Measurements from ENCODE around the gene WFDC2.

Gene WFDC2
- total RNA-seq = 0 to 0.55 (median 0.08) reads per million in 17 experiments

GRCh38 chr20:45469336-45470261 is at the start of gene WFDC2:
WFDC2 (plus strand) TSS chr20:45469753; CDS start chr20:45469782, 29 bp downstream.
- DNase-seq = no peak

GRCh38 chr20:45420125-45420524 is 49.4 kb upstream of the WFDC2 start:
- DNase-seq = no peak

GRCh38 chr20:45423700-45424099 is 45.9 kb upstream of the WFDC2 start:
- no peak for DNase-seq

- DNase-seq = no peak
These were observed 44.0 kb upstream of the WFDC2 start for GRCh38 chr20:45425561-45425960.

GRCh38 chr20:45426320-45427016 is 43.1 kb upstream of the WFDC2 start:
- peak in 3 of 4 experiments; percentile 41 to 50 (median 44) for DNase-seq

- DNase-seq = no peak
These were observed 42.1 kb upstream of the WFDC2 start for GRCh38 chr20:45427236-45428149.

GRCh38 chr20:45429618-45430017 is 39.9 kb upstream of the WFDC2 start:
- DNase-seq = no peak

- peak in 1 of 4 experiments; percentile 22 for DNase-seq
These were observed 37.3 kb upstream of the WFDC2 start for GRCh38 chr20:45432294-45432693.

- DNase-seq = no peak
These were observed 36.2 kb upstream of the WFDC2 start for GRCh38 chr20:45433316-45433715.

GRCh38 chr20:45433976-45434375 is 35.6 kb upstream of the WFDC2 start:
- peak in 3 of 4 experiments; percentile 53 to 58 (median 55) for DNase-seq

GRCh38 chr20:45436732-45437485 is 32.6 kb upstream of the WFDC2 start:
- DNase-seq = peak; percentile 89 to 95 (median 94)

- no peak for DNase-seq
These were observed 29.1 kb upstream of the WFDC2 start for GRCh38 chr20:45440424-45440823.

GRCh38 chr20:45440891-45441685 is 28.5 kb upstream of the WFDC2 start:
- no peak for DNase-seq

- no peak for DNase-seq
These were observed 27.8 kb upstream of the WFDC2 start for GRCh38 chr20:45441746-45442145.

GRCh38 chr20:45444050-45444449 is 25.5 kb upstream of the WFDC2 start:
- DNase-seq = no peak

GRCh38 chr20:45445805-45446562 is 23.6 kb upstream of the WFDC2 start:
- DNase-seq = peak; percentile 55 to 67 (median 62)

- no peak for DNase-seq
These were observed 21.3 kb upstream of the WFDC2 start for GRCh38 chr20:45448270-45448669.

- DNase-seq = no peak
These were observed 20.0 kb upstream of the WFDC2 start for GRCh38 chr20:45449528-45449927.

GRCh38 chr20:45450097-45450818 is 19.3 kb upstream of the WFDC2 start:
- DNase-seq = peak; percentile 78 to 95 (median 88)
